Epithelial cell of esophagus (primary cell): ENCODE measurements around the gene CCDC32.

Experiments
- DNase-seq: peaks from one replicate; pipeline ENCODE4 v3.0.0; 2010; ENCODE audit warnings: low read depth
- H3K4me3 ChIP-seq: 2 replicates; pipeline ENCODE4 v1.5.1; 2011; ENCODE audit warnings: mild to moderate bottlenecking, low read length, control low read depth
- CTCF ChIP-seq: IDR thresholded peaks from 2 replicates; pipeline ENCODE4 v1.5.1; 2011; ENCODE audit warnings: low read depth, mild to moderate bottlenecking, low read length, control low read depth, inconsistent platforms; ENCODE audit not compliant: insufficient read depth; ENCODE audit errors: missing control alignments

The CCDC32 gene

GRCh38 chr15:40516322-40516721 lies 48.5 kb downstream of the CCDC32 start:
- no peak for DNase-seq
- TF ChIP-seq CTCF, result no peak
- H3K4me3 ChIP-seq, result no peak overlapping the region

DNA sequence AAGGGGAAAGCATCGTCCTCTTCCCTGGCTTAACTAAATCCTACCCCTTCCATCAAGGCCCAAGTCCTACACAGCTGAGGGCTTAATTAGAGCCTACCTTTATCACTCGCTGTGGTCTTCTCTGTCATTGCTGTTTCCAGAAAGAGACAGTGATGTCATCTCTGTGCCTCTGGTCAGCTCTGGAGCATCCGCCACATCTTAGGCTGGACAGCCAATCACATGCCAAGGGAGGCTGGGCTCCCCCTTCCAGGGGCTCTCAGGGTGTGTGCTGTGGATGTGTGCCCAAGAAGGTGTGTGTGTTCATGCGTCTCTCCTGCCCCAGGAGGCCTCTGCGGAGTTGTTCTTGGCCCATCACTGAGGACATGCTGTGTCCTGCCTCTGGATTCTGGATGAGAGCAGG lies 51.2 kb downstream of the CCDC32 start:
- no peak for TF ChIP-seq CTCF
- no peak overlapping the region for H3K4me3 ChIP-seq
- peak; percentile 23 for DNase-seq

GRCh38 chr15:40512440-40512839 lies 52.4 kb downstream of the CCDC32 start:
- peak; percentile 59 for DNase-seq
- no peak overlapping the region for H3K4me3 ChIP-seq
- no peak for TF ChIP-seq CTCF

DNA sequence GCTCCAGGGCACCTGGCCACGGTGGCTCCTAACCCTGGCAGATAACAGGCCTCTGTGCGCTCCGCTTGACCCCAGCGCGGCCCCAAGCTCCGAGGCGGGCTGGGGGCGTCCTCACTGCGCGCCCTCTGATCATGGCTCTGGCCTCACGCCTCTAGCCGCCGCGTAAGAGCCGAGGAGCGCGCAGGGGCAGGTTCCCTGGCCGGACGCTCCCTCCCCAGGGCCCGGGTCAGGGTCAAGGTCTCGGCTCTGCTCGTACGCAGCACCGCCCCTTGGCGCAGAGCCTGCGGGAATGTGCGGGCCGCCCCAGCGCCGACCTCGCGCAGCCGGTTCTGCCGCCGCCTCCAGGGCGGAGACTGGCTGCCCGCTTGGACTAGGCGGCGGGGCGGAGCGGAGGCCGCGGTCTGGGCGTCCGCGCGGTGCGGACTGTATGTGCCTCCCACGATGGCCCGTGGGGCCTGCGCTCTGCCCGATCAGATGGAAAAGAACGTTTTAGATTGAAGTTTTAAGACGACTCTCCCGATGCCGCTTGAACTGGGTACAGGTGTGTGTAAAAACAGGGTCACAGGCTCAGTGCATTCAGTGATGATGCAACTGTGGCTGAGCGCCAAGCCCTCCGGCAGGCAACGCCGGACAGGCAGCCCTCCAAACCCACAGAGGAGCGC lies 53.2 kb downstream of the CCDC32 start:
- DNase-seq, result peak; percentile 61

GRCh38 chr15:40511093-40511471 lies 53.8 kb downstream of the CCDC32 start:
- TF ChIP-seq CTCF, result no peak
- no peak for DNase-seq
- H3K4me3 ChIP-seq, result peak overlapping the region; percentile 46

More for the DNA sequence above, 53.2 kb downstream of the CCDC32 start:
- no peak for TF ChIP-seq CTCF
- peak overlapping the region; percentile 46 for H3K4me3 ChIP-seq

DNA sequence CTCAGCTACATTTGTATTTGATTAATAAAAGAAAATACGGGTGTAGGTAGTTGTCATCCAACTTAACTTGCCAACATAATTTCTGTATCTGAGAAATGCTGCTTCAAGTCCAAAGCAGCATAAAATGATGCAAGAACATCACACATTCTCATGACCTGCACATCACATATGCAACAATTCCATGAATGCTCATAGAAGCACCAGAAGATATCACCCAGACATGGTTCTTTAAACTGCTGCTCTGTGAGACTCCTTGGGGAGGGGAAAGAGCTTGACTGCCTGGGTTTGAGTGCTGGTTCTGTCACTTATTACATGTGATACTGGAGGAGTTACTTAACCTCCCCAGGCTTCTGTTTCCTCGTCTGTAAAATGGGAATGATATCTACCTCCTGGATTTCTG lies 54.6 kb downstream of the CCDC32 start:
- TF ChIP-seq CTCF, result no peak
- no peak overlapping the region for H3K4me3 ChIP-seq
- DNase-seq, result no peak

DNA sequence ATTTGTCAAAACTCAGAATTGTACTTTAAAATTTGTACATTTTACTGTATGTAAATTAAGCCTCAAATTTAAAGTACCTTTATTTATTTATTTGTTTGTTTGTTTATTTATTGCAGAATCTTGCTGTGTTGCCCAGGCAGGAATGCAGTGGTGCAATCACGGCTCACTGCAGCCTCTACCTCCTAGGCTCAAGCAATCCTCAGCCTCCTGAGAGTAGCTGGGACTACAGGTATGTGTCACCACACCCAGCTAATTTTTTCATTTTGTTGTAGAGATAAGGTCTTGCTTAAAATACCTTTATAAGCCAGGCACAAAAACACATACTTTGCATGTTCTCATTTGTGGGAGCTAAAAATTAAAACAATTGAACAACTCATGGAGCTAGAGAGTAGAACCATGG lies 56.6 kb downstream of the CCDC32 start:
- TF ChIP-seq CTCF, result no peak
- DNase-seq, result no peak
- no peak overlapping the region for H3K4me3 ChIP-seq
